Fibroblast of pulmonary artery (primary cell): ENCODE results near the gene RDH11.

Experiments used
- DNase-seq: peaks from one replicate; pipeline ENCODE4 v3.0.0-alpha.2; 2010; ENCODE audit warnings: low read depth
- H3K4me3 ChIP-seq: replicated peaks from 2 replicates; pipeline ENCODE4 v1.5.1; 2011; ENCODE audit warnings: low read depth, mild to moderate bottlenecking, control low read depth, low read length, moderate library complexity
- TF ChIP-seq, protein P1 (sequence below): IDR thresholded peaks from 2 replicates; pipeline ENCODE4 v1.5.1; 2011; ENCODE audit warnings: mild to moderate bottlenecking, control low read depth, low read length, inconsistent platforms; ENCODE audit errors: missing control alignments

RDH11 gene

GRCh38 chr14:67733616-67734015 lies 38.1 kb upstream of the RDH11 start:
- no peak for DNase-seq
- TF ChIP-seq, protein P1, sequence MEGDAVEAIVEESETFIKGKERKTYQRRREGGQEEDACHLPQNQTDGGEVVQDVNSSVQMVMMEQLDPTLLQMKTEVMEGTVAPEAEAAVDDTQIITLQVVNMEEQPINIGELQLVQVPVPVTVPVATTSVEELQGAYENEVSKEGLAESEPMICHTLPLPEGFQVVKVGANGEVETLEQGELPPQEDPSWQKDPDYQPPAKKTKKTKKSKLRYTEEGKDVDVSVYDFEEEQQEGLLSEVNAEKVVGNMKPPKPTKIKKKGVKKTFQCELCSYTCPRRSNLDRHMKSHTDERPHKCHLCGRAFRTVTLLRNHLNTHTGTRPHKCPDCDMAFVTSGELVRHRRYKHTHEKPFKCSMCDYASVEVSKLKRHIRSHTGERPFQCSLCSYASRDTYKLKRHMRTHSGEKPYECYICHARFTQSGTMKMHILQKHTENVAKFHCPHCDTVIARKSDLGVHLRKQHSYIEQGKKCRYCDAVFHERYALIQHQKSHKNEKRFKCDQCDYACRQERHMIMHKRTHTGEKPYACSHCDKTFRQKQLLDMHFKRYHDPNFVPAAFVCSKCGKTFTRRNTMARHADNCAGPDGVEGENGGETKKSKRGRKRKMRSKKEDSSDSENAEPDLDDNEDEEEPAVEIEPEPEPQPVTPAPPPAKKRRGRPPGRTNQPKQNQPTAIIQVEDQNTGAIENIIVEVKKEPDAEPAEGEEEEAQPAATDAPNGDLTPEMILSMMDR = no peak
- no peak overlapping the region for H3K4me3 ChIP-seq

- DNase-seq = peak; percentile 18
Observed at GRCh38 chr14:67729072-67729885, 33.7 kb upstream of the RDH11 start.

DNA sequence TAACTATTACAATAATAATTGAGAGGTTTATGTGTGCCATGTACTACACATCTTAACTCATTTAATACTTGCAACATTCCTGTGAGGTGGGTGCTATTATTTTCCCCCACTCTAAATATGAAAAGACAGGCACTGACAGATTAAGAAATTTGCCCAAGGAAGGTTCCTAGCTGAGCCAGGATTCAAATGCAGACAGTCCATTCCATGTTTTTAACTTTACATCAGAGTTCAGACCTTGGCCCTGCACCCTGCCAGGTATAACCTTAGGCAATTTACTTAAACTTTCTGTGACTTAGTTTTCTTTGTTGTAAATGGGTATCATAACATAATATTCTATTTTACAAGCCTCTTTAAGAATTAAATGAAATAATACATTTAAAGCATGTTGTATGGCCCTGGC lies 32.7 kb upstream of the RDH11 start:
- H3K4me3 ChIP-seq = no peak overlapping the region
- TF ChIP-seq, protein P1 = no peak
- no peak for DNase-seq

More at GRCh38 chr14:67729072-67729885, 33.7 kb upstream of the RDH11 start:
- TF ChIP-seq, protein P1 = no peak
- H3K4me3 ChIP-seq = no peak overlapping the region

DNA sequence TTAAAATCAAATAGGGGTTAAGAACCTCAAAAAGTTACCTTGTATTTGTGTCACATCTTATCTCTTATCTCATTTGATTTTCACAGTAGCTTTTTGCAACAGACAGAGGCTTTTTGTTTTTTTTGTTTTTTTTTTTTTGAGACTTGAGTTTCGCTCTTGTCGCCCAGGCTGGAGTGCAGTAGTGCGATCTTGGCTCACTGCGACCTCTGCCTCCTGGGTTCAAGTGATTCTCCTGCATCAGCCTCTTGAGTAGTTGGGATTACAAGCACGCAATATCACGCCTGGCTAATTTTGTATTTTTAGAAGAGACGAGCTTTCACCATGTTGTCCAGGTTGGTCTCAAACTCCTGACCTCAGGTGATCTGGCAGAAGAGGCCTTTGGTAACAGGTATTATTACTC lies 31.8 kb upstream of the RDH11 start:
- TF ChIP-seq, protein P1 = no peak
- no peak for DNase-seq
- H3K4me3 ChIP-seq = no peak overlapping the region

DNA sequence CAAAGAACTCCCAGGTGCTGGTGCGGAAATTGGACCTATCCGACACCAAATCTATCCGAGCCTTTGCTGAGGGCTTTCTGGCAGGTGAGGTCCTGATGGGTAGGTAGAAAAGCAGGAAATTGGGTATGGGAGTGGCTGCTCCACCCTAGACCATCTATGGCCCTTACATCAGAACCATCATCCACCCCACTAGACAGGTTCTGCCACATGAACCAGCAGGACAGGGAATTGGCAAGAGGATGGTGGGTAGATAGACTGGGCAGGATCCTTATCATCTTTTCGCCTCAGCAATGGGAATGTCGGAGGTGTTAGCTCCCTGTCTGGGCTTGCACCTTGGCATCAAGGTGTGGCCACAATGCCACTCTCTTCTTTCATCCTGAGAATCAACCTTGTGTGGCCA lies 29.6 kb upstream of the RDH11 start:
- no peak for DNase-seq
- TF ChIP-seq, protein P1 = no peak
- H3K4me3 ChIP-seq = no peak overlapping the region

GRCh38 chr14:67722293-67722692 lies 26.7 kb upstream of the RDH11 start:
- TF ChIP-seq, protein P1 = no peak
- DNase-seq = peak; percentile 58

DNA sequence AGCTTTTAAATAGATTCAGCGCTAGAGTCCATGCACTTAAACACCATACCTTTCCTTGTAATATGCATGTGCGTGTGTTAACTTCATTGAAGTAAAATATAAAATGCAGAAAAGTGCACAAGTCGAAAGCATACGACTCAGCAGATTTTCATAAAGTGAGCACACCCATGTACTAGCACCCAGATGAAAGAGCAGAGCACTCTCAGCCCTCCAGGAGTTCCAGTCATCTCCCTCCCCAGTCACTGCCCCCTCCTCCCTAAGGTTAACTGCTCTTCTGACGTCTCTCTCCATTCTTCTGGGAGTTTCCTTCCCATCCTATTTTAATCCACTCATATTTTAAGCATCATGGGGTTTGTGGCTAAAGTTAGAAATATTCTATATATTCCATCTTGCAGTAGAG lies 26.3 kb upstream of the RDH11 start:
- no peak for DNase-seq
- TF ChIP-seq, protein P1 = no peak
- no peak overlapping the region for H3K4me3 ChIP-seq

More at GRCh38 chr14:67722293-67722692, 26.7 kb upstream of the RDH11 start:
- no peak overlapping the region for H3K4me3 ChIP-seq
